Fibroblast of villous mesenchyme (primary cell): ENCODE measurements around the gene AMOTL1. TPM values are rescaled to one million over a fixed set of nuclear protein-coding genes. Genes with fewer than 3 reads are reported as not detected.

Experiments
- DNase-seq: peaks from one replicate; pipeline ENCODE4 v3.0.0-alpha.2; 2010; ENCODE audit warnings: low read depth
- H3K4me3 ChIP-seq: 2 replicates; pipeline ENCODE4 v1.5.1; 2011; ENCODE audit warnings: low read depth, mild to moderate bottlenecking, low read length
- total RNA-seq: library from RNA; depleted of rRNA; stranded (reverse); fragments of >200 nt; gene quantifications from 2 replicates; pipeline ENCODE4 v1.2.3, GENCODE V29; 2012
- TF ChIP-seq, protein P1 (sequence below): IDR thresholded peaks from 2 replicates; pipeline ENCODE4 v1.5.1; 2012; ENCODE audit warnings: low read depth, mild to moderate bottlenecking, low read length; ENCODE audit not compliant: insufficient read depth

Gene AMOTL1
- total RNA-seq, 1 donor = 25.9 TPM

DNA sequence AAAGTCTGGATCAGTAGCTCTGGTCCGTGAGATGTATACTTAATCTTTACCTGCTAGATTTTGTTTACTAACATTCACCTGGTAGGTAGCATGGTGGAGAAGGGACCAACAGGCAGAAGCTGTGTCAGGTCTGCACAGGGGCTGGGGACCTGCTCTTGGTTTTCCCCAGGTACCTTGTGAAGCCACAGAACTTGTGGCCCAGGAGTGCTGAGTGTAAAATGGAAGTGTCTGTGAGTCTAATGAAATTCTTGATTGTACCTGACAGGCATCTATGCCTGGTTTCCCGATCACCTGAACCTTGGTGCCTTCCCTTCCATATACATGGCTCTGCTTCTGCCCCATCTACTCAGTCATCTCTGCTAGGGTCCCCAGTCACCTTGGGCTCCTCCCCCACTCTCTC is 110.8 kb downstream of the AMOTL1 start:
- TF ChIP-seq, protein P1, sequence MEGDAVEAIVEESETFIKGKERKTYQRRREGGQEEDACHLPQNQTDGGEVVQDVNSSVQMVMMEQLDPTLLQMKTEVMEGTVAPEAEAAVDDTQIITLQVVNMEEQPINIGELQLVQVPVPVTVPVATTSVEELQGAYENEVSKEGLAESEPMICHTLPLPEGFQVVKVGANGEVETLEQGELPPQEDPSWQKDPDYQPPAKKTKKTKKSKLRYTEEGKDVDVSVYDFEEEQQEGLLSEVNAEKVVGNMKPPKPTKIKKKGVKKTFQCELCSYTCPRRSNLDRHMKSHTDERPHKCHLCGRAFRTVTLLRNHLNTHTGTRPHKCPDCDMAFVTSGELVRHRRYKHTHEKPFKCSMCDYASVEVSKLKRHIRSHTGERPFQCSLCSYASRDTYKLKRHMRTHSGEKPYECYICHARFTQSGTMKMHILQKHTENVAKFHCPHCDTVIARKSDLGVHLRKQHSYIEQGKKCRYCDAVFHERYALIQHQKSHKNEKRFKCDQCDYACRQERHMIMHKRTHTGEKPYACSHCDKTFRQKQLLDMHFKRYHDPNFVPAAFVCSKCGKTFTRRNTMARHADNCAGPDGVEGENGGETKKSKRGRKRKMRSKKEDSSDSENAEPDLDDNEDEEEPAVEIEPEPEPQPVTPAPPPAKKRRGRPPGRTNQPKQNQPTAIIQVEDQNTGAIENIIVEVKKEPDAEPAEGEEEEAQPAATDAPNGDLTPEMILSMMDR = no peak
- H3K4me3 ChIP-seq = no peak overlapping the region
- no peak for DNase-seq

DNA sequence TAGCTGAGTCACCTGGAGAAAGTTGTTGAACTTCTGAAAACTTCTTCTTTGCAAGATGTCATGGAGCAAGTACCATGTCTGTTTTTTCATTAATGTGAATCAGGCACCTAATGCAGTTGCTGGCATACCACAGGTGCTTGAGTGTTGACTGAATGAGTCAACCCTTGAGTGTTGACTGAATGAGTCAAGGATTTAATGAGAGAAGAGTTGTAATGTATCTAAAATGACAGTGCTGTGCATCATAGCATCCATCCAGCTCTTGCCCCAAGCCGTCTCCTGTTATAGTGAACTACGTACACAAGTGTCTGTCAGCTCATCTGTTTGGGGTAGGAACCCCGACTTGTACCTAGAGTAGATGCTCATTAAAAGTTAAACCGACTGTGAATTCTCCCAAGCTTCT is 112.1 kb downstream of the AMOTL1 start:
- TF ChIP-seq, protein P1 = no peak
- H3K4me3 ChIP-seq = no peak overlapping the region
- no peak for DNase-seq

DNA sequence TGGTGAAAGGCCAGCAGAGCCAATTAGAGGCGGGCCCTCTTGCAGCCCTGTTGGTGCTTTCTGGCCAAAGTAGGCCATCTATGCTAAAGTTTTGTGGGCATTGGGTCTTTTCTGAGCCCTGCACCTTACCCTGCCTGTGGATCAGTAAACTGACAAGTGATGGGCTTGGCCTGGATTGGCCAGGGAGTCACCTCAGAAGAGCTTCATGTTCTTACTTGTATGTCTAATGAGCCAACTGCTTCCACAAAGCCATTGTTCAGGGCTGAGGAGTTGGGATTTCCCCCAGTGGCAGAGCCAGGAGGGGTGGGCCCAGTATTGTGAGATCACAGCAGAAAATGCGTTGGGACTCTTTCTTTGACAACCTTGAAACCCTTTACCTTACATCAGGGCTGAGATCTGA is 114.8 kb downstream of the AMOTL1 start:
- no peak for DNase-seq
- no peak overlapping the region for H3K4me3 ChIP-seq
- TF ChIP-seq, protein P1 = no peak

DNA sequence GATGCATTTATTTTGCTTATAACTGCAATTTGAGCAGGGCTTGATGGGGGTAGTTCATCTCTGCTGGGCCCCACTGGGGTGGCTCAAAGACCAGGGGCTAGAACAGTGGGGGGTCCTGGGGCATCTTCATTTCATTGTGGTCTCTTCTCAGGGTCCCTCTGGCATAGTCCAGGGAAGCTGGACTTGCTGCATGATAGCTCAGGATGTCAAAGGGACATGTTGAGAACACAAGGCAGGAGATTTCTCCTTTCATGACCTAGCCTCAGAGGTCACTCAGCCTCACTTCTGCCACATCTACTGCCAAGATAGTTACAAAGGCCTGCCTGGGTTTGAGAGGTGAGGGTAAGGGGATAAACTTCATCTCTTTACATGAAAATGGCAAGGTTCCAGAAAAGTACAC is 115.7 kb downstream of the AMOTL1 start:
- no peak overlapping the region for H3K4me3 ChIP-seq
- TF ChIP-seq, protein P1 = no peak
- no peak for DNase-seq

DNA sequence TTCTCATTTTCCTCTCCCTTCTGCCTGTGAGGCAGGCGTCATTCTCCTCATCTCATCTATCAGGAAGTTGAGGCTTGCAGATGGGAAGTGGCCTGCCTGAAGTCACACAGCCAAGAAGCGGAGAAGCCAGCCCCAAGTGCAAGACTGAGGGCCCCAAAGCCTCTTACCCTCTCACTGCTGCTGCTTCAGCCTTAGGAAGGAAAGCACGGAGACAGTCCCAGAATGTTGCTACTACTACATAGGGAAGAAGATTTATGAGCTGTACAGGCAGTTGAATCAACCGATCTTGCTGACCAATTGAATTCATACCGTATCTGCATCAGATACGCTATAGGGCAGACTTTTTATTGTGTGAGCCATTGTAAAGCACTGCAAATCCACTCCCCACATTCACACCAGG is 116.2 kb downstream of the AMOTL1 start:
- no peak for DNase-seq
- TF ChIP-seq, protein P1 = no peak
- H3K4me3 ChIP-seq = no peak overlapping the region

DNA sequence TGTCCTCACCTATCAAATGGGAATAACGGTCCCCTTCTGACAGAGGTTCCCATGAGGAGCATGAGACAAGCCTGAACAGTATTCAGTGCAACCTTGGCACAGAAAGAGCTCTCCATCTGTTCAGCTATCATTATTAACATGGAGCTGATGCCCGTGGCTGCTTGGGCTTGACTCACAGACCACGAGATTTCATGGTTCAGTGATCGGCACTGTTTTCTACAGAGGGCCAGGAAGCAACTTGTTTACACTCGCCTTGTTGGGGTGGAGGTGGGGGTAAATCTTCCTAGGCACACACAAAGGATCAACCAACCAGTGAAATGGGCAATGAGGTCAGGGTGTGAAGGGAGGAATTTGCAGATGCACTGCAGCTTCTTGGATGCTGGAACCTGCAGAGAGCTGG is 117.0 kb downstream of the AMOTL1 start:
- no peak for DNase-seq
- no peak overlapping the region for H3K4me3 ChIP-seq
- TF ChIP-seq, protein P1 = no peak

DNA sequence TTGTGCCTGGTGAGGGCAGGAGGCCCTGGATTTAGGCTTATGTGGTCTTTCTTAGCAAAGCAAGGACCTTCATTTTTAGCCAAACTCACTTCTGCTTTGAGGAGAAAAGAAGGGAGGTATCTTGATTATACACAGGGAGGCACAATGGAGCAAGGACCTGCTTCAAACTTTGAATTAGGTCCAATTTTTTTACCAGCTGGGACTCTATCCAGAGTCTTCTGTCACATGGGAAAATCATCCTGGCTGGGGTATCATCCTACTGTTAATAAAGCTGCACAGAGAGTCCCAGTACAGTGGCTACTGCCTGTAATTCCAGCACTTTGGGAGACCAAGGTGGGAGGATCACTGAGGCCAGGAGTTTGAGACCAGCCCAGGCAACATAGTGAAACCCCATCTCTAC is 117.4 kb downstream of the AMOTL1 start:
- DNase-seq = no peak
- TF ChIP-seq, protein P1 = no peak
- H3K4me3 ChIP-seq = no peak overlapping the region
